ENCODE measurements around the gene PANX2.
"Not testable (repeated sequence)": the region's sequence is repeated elsewhere in the genome, so short reads cannot be mapped to it uniquely, and the experiment has no call there.

PANX2 gene

GRCh38 chr22:50148991-50149721 is 21.4 kb upstream of the PANX2 start:
- DNase-seq, result no peak

- DNase-seq, result no peak
These were observed 20.1 kb upstream of the PANX2 start for GRCh38 chr22:50150161-50151129.

GRCh38 chr22:50151571-50152537 is 18.7 kb upstream of the PANX2 start:
- DNase-seq, result no peak

GRCh38 chr22:50153056-50153755 is 17.3 kb upstream of the PANX2 start:
- no peak for DNase-seq

GRCh38 chr22:50153756-50154140 is 16.8 kb upstream of the PANX2 start:
- DNase-seq, result no peak

- DNase-seq, result no peak
These were observed 12.7 kb upstream of the PANX2 start for GRCh38 chr22:50157709-50158375.

- DNase-seq, result no peak
These were observed 9.6 kb upstream of the PANX2 start for GRCh38 chr22:50160947-50161346.

GRCh38 chr22:50161508-50162390 is 8.8 kb upstream of the PANX2 start:
- DNase-seq, result no peak

GRCh38 chr22:50162391-50162956 is 8.1 kb upstream of the PANX2 start:
- no peak for DNase-seq

- no peak for DNase-seq
These were observed 5.0 kb upstream of the PANX2 start for GRCh38 chr22:50165436-50166123.

- DNase-seq, result no peak
These were observed 2.6 kb upstream of the PANX2 start for GRCh38 chr22:50167689-50168489.

GRCh38 chr22:50168490-50169180 is 1.9 kb upstream of the PANX2 start:
- DNase-seq, result not testable (repeated sequence)

- no peak for DNase-seq
These were observed 1.3 kb upstream of the PANX2 start for GRCh38 chr22:50169181-50169759.

GRCh38 chr22:50169774-50170341 is 673 bp upstream of the PANX2 start:
- DNase-seq, result no peak

GRCh38 chr22:50171319-50171964 is 911 bp downstream of the PANX2 start:
- DNase-seq, result no peak

- DNase-seq, result no peak
These were observed 1.5 kb downstream of the PANX2 start for GRCh38 chr22:50171965-50172421.
